GM21515 (cell line): Measurements from ENCODE around the gene TNS3.
A peak's percentile ranks its signal among the peaks of the same experiment; 100 is the strongest.
"Not testable (repeated sequence)": the region's sequence is repeated elsewhere in the genome, so short reads cannot be mapped to it uniquely, and the experiment has no call there.

Source experiments
- ATAC-seq: cut with Tn5 transposase; IDR thresholded peaks from one replicate; pipeline ENCODE4 v1.9.1; 2021; ENCODE audit not compliant: unreplicated experiment

Gene TNS3

DNA sequence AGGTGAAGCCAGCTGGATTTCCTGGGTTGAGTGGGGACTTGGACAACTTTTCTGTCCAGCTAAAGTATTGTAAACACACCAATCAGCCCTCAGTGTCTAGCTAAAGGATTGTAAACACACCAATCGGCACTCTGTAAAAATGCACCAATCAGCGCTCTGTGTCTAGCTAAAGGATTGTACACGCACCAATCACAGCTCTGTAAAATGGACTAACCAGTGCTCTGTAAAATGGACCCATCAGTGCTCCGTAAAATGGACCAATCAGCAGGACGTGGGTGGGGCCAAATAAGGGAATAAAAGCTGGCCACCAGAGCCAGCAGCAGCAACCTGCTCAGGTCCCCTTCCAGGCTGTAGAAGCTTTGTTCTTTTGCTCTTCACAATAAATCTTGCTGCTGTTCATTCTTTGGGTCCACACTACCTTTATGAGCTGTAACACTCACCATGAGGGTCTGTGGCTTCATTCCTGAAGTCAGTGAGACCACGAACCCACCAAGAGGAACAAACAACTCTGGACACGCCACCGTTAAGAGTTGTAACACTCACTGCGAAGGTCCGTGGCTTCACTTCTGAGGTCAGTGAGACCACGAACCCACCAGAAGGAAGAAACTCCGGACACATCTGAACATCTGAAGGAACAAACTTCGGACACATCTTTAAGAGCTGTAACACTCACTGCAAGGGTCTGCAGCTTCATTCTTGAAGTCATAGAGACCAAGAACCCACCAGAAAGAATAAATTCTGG, 21.8 kb upstream of the TNS3 start:
- ATAC-seq = not testable (repeated sequence)

GRCh38 chr7:47602272-47603004, 20.5 kb upstream of the TNS3 start:
- no peak for ATAC-seq

DNA sequence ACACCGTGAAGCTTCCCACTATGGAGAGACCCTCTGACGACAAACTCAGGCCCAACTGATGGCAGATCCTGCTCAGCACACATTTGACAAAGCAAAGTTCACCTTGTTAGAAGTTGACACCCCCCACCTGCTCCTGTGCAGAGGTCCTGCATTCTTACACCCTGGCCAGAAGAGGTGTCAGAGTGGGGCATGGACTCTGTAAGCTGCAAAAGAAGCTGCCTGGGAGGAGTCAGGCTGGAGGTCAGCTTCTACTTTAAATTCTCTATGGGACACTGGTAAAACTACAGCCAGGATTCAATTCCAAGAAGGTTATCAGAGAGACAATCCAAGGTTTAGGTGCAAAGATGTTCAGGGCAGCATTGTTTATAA, 20.0 kb upstream of the TNS3 start:
- peak; percentile 26 for ATAC-seq

DNA sequence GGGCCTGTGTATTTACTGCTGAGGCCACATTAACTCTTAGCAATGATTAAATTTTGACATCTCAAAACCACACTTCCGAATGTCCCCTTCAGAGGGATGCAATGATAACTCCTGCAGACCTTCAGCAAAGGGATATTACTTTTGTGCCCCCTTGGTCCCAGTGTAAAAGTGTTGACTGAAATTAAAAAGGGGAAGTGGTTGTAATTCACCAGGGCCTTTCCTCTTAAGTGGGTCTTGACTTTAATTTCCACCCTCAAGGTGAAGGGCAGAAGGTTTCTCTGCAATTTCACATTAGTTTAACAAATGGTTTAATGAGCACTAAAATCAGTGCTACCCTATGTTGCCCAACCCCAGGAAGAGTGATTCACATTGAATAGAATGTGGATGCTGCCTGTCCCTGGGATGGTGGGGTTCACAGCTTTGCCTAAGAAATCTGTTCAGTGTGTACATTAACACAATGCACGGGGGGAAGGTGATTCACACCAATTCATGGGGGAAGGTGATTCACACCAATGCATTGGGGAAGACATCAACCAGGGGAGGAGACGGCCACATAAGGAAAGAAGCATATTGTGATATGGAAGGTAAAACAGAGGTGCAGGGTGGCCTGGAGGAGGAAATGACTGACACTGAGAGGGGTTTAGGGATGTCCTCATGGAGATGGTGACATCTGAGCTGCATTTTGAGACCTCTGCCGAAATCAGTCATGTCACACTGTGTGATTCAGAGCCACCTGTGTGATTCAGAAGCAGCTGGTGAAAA, 19.4 kb upstream of the TNS3 start:
- ATAC-seq = peak; percentile 60

GRCh38 chr7:47600199-47601118, 18.5 kb upstream of the TNS3 start:
- ATAC-seq = peak; percentile 31

DNA sequence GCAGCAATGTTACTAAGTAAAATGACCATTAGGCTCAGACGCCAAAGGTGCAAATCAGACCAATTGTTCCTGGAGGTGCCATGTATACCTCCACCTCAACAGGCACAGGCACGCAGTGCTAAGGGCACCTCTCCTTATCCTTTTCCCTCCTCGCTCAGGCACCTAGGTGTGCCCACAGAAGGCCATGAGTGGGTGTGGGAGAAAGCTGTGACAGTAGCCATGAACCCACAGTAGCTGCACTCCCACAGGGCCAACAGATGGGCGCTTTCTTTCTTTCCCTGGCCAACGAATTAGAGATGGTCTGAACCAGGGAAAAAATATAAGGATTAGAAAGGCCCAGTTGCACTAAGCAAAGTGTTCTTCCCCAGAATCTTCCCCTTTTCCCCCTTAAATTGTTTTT, 15.5 kb upstream of the TNS3 start:
- ATAC-seq = no peak

DNA sequence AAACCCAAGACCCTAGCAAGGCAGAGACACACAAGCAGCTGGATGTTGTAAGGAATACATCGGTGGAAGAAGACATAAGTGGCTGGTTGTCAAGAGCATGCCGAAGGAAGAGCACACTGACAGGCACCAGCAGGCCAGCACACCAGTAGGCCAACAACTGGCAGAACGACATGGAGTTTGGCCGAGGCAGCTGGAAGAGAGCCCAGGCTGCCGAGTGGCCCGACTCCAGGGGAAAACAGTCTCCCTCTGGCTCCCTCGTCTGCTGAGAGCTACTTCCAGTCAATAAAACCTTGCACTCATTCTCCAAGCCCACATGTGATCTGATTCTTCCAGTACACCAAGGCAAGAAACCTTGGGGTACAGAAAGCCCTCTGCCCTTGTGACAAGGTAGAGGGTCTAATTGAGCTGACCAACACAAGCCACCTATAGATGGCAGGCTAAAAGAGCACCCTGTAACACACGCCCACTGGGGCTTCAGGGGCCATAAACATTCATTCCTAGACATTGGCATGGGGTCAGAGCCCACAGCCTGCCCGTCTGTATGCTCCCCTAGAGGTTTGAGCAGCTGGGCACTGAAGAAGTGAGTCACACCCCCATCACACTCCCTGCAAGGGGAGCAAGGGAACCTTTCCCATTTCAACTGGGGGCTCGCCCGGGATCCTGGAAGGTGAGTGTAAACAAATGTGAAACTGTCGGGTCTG, 14.7 kb upstream of the TNS3 start:
- ATAC-seq = no peak

- ATAC-seq = no peak
Observed at GRCh38 chr7:47594406-47594805, 12.5 kb upstream of the TNS3 start.

- no peak for ATAC-seq
Observed at GRCh38 chr7:47591655-47592572, 10.0 kb upstream of the TNS3 start.

- no peak for ATAC-seq
Observed at GRCh38 chr7:47591089-47591654, 9.3 kb upstream of the TNS3 start.

DNA sequence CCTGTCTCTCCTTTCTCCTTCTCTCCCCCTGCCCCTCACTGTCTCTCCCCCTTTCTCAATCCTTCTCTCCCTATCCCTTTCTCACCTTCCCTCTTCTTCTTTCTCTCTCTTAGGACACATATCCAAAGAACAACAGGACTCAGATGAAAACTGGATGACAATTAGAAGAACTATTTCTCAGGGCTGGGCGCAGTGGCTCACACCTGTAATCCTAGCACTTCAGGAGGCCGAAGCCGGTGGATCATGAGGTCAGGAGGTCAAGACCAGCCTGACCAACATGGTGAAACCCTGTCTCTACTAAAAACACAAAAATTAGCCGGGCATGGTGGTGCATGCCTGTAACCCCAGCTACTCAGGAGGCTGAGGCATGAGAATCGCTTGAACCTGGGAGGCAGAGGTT, 8.3 kb upstream of the TNS3 start:
- not testable (repeated sequence) for ATAC-seq

- no peak for ATAC-seq
Observed at GRCh38 chr7:47588704-47589225, 6.9 kb upstream of the TNS3 start.

DNA sequence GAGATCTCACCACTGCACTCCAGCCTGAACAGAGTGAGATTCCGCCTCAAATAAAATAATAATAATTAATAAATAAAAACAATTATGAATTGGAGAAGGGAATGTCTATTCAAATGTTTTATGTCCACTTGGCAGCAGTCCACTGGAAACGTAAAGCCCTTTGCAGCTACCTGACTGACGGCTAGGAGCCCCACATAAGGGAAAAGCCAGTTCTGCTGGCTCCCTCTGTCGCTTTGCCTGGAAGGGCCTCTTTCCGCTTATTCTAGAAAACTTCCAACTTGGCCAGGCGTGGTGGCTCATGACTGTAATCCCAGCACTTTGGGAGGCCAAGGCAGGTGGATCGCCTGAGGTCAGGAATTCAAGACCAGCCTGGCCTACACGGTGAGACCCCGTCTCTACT, 6.1 kb upstream of the TNS3 start:
- ATAC-seq = no peak

DNA sequence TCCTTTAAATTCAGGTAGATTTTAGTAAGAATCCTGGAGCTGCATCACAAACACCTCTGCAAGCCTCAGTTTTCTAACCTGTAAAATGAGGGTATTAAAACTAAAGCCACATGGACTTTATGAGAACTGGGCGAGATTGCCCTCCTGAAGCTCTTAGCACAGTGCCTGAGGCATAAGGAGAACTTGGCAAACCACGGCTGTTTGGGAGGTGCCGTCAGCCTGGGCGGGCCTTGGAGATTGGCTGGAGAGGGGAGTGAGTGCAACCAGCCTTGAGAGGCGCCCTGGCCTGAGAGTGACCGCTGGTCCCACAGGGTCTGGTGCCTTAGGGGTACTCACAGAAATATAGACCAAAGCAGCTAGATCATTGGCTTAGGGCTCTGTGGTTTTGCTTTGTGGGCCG, 5.4 kb upstream of the TNS3 start:
- ATAC-seq = no peak

GRCh38 chr7:47586925-47587324, 5.0 kb upstream of the TNS3 start:
- no peak for ATAC-seq

DNA sequence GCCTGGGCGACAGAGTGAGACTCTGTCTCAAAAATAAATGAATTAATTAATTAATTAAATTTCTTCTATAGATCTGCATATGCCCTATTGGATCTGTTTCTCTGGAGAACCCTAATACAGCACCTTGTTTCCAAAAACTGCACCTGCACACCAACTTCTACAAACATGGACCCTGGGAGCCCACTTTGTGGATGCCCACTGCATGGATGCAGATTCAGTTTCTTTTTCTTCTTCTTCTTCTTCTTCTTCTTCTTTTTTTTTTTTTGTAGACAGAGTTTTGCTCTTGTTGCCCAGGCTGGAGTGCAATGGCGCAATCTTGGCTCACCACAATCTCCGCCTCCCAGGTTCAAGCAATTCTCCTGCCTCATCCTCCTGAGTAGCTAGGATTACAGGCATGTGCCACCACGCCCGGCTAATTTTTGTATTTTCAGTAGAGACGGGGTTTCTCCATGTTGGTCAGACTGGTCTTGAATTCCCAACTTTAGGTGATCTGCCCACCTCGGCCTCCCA, 4.3 kb upstream of the TNS3 start:
- not testable (repeated sequence) for ATAC-seq

GRCh38 chr7:47584536-47584895, 2.6 kb upstream of the TNS3 start:
- no peak for ATAC-seq

DNA sequence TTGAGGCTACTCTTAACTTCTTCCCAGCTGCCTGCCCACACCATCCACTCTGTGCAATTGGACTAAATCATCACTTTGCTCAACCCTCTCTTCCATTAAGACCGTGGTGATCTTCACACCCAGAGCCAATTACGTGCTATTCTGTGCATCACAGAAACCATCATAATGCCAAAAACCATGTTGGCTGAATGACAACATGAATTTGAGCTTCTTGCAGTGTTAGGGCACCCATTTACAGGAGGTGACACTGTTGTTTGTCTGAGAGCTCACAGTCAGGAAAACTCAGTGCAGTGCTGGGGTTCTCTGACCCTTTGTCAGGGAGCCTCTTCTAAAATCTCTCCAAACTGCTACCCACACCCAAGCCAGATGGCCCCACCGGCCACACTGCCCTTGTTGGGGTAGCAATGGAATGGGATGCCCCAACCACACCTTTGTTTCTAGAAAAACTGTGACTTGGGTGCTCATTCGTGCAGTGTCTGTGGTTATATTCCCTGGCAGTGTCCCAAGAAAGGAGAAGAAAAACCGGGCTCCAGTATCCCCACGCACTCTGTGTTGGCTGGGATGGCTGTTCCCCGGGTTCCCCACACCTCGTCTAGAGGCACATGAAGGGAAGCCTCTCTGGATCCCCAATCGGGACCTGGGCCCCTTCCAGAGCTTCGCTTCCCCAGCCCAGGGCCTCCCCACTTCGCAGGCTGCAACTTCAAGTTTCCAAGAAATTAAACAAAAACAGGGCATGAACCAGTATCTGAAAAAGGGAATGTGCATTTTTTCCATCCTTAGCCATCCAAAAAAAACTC, 2.0 kb upstream of the TNS3 start:
- no peak for ATAC-seq
